RWPE1 (cell line): ENCODE results near the gene STC2.

Experiments used
- CTCF ChIA-PET: fragments of 350-600 bp; sonication (Branson Sonifier 250); formaldehyde crosslinking; extraction: SDS; loops from one replicate; lab custom pipeline; 2021; lab: Yijun Ruan, JAX
- POLR2A ChIA-PET: fragments of 400-600 bp; formaldehyde crosslinking; extraction: SDS; loops from one replicate; lab custom pipeline; 2020; ENCODE audit warnings: antibody characterized with exemption; ENCODE audit not compliant: low non-redundant PET; lab: Yijun Ruan, JAX
- DNase-seq: peaks from one replicate; pipeline ENCODE4 v3.0.0; 2012; ENCODE audit warnings: low spot score
- H3K27ac ChIP-seq: fragments of 450-650 bp; 2 replicates; pipeline ENCODE4 v1.5.1; 2017
- CTCF ChIP-seq: fragments of 450-650 bp; conservative IDR thresholded peaks from 2 replicates; pipeline ENCODE4 v1.5.1; 2017; ENCODE audit warnings: low read depth, mild to moderate bottlenecking

Gene STC2

GRCh38 chr5:173265433-173265832 is 62.8 kb downstream of the STC2 start:
- CTCF ChIA-PET, result interaction anchor here (0.6 to 0.7 kb wide), 3 partner anchors 211 to 632 kb away, joined by 3 read pairs; no protein-coding TSS in a partner anchor
- no peak for TF ChIP-seq CTCF
- H3K27ac ChIP-seq, result no peak overlapping the region
- DNase-seq, result no peak
- POLR2A ChIA-PET, result no interaction called here
